Measurements from ENCODE around the gene MFSD12.
A peak's percentile ranks its signal among the peaks of the same experiment; 100 is the strongest.
"Not testable (repeated sequence)": the region's sequence is repeated elsewhere in the genome, so short reads cannot be mapped to it uniquely, and the experiment has no call there.

The MFSD12 gene

GRCh38 chr19:3509566-3509989, 47.8 kb downstream of the MFSD12 start:
- Histone ChIP-seq H3K9ac (ENCODE audit: low read length) (no peak overlapping the region), H3K27me3 (ENCODE audit: control insufficient read depth, insufficient read depth, low read length) (no peaks in the 10 kb centered on the region), H3K36me3 (ENCODE audit: control insufficient read depth, insufficient read depth, low read length) (peaks cover 19% of the 10 kb centered on the region), H3K4me1 (ENCODE audit: control insufficient read depth, insufficient read depth, low read length) (peaks cover 6% of the 10 kb centered on the region; the same call in 1 of the 2 replicates), H3K9me3 (ENCODE audit: control insufficient read depth, insufficient read depth, low read depth, low read length) (no peaks in the 10 kb centered on the region), H3K4me3 (ENCODE audit: low read depth, low read length) (no peak overlapping the region), H3K27ac (ENCODE audit: low read depth, low read length) (no peak overlapping the region)

- peaks cover 19% of the 10 kb centered on the region for H3K36me3 ChIP-seq (ENCODE audit: control insufficient read depth, insufficient read depth, low read length)
- peaks cover 6% of the 10 kb centered on the region; the same call in 1 of the 2 replicates for H3K4me1 ChIP-seq (ENCODE audit: control insufficient read depth, insufficient read depth, low read length)
- H3K9ac ChIP-seq (ENCODE audit: low read length), result no peak overlapping the region
- H3K9me3 ChIP-seq (ENCODE audit: control insufficient read depth, insufficient read depth, low read depth, low read length), result no peaks in the 10 kb centered on the region
- no peak overlapping the region for H3K27ac ChIP-seq (ENCODE audit: low read depth, low read length)
- H3K4me3 ChIP-seq (ENCODE audit: low read depth, low read length), result no peak overlapping the region
- H3K27me3 ChIP-seq (ENCODE audit: control insufficient read depth, insufficient read depth, low read length), result no peaks in the 10 kb centered on the region
These were observed 48.4 kb downstream of the MFSD12 start for GRCh38 chr19:3508771-3509535.

GRCh38 chr19:3508121-3508661, 49.2 kb downstream of the MFSD12 start:
- Histone ChIP-seq H3K36me3 (ENCODE audit: control insufficient read depth, insufficient read depth, low read length) (peaks cover 19% of the 10 kb centered on the region), H3K4me3 (ENCODE audit: low read depth, low read length) (peak overlapping the region; percentile 74; the same call in 1 of the 2 replicates)
- H3K27me3 ChIP-seq (ENCODE audit: control insufficient read depth, insufficient read depth, low read length); H3K27ac ChIP-seq (ENCODE audit: low read depth, low read length); H3K9ac ChIP-seq (ENCODE audit: low read length); H3K4me1 ChIP-seq (ENCODE audit: control insufficient read depth, insufficient read depth, low read length); H3K9me3 ChIP-seq (ENCODE audit: control insufficient read depth, insufficient read depth, low read depth, low read length): not testable (repeated sequence)

- Histone ChIP-seq H3K4me3 (ENCODE audit: low read depth, low read length) (peak overlapping the region; percentile 74), H3K9ac (ENCODE audit: low read length) (peak overlapping the region; percentile 79), H3K27ac (ENCODE audit: low read depth, low read length) (no peak overlapping the region), H3K4me1 (ENCODE audit: control insufficient read depth, insufficient read depth, low read length) (peaks cover 2% of the 10 kb centered on the region; the same call in 1 of the 2 replicates), H3K27me3 (ENCODE audit: control insufficient read depth, insufficient read depth, low read length) (no peaks in the 10 kb centered on the region), H3K36me3 (ENCODE audit: control insufficient read depth, insufficient read depth, low read length) (peaks cover 19% of the 10 kb centered on the region), H3K9me3 (ENCODE audit: control insufficient read depth, insufficient read depth, low read depth, low read length) (no peaks in the 10 kb centered on the region)
These were observed 49.8 kb downstream of the MFSD12 start for GRCh38 chr19:3507371-3508120.

GRCh38 chr19:3506384-3507340, 50.7 kb downstream of the MFSD12 start:
- Histone ChIP-seq H3K36me3 (ENCODE audit: control insufficient read depth, insufficient read depth, low read length) (peaks cover 19% of the 10 kb centered on the region), H3K9ac (ENCODE audit: low read length) (peak overlapping the region; percentile 79), H3K27ac (ENCODE audit: low read depth, low read length) (peak overlapping the region; percentile 51; the same call in 1 of the 2 replicates), H3K4me3 (ENCODE audit: low read depth, low read length) (peak overlapping the region; percentile 74), H3K4me1 (ENCODE audit: control insufficient read depth, insufficient read depth, low read length) (peaks cover 2% of the 10 kb centered on the region; the same call in 1 of the 2 replicates), H3K9me3 (ENCODE audit: control insufficient read depth, insufficient read depth, low read depth, low read length) (no peaks in the 10 kb centered on the region), H3K27me3 (ENCODE audit: control insufficient read depth, insufficient read depth, low read length) (no peaks in the 10 kb centered on the region)

GRCh38 chr19:3505598-3506383, 51.6 kb downstream of the MFSD12 start, which contains the start of gene FZR1:
FZR1 (plus strand) TSS chr19:3506311; CDS start chr19:3522990, 16,679 bp downstream.
- Histone ChIP-seq H3K36me3 (ENCODE audit: control insufficient read depth, insufficient read depth, low read length) (peaks cover 15% of the 10 kb centered on the region), H3K4me3 (ENCODE audit: low read depth, low read length) (peak within 1 kb of the TSS; percentile 74), H3K9ac (ENCODE audit: low read length) (peak within 1 kb of the TSS; percentile 82), H3K27ac (ENCODE audit: low read depth, low read length) (peak within 1 kb of the TSS; percentile 80), H3K4me1 (ENCODE audit: control insufficient read depth, insufficient read depth, low read length) (peaks cover 2% of the 10 kb centered on the region; the same call in 1 of the 2 replicates), H3K27me3 (ENCODE audit: control insufficient read depth, insufficient read depth, low read length) (no peaks in the 10 kb centered on the region), H3K9me3 (ENCODE audit: control insufficient read depth, insufficient read depth, low read depth, low read length) (no peaks in the 10 kb centered on the region)

- Histone ChIP-seq H3K27ac (ENCODE audit: low read depth, low read length) (no peak overlapping the region), H3K9me3 (ENCODE audit: control insufficient read depth, insufficient read depth, low read depth, low read length) (no peaks in the 10 kb centered on the region), H3K27me3 (ENCODE audit: control insufficient read depth, insufficient read depth, low read length) (no peaks in the 10 kb centered on the region), H3K9ac (ENCODE audit: low read length) (no peak overlapping the region), H3K4me1 (ENCODE audit: control insufficient read depth, insufficient read depth, low read length) (peaks cover 4% of the 10 kb centered on the region; the same call in 1 of the 2 replicates), H3K4me3 (ENCODE audit: low read depth, low read length) (no peak overlapping the region), H3K36me3 (ENCODE audit: control insufficient read depth, insufficient read depth, low read length) (peaks cover 10% of the 10 kb centered on the region)
These were observed 52.7 kb downstream of the MFSD12 start for GRCh38 chr19:3504735-3505134.

GRCh38 chr19:3503036-3503572, 54.3 kb downstream of the MFSD12 start:
- Histone ChIP-seq H3K9me3 (ENCODE audit: control insufficient read depth, insufficient read depth, low read depth, low read length) (no peaks in the 10 kb centered on the region), H3K27ac (ENCODE audit: low read depth, low read length) (no peak overlapping the region), H3K9ac (ENCODE audit: low read length) (no peak overlapping the region), H3K36me3 (ENCODE audit: control insufficient read depth, insufficient read depth, low read length) (no peaks in the 10 kb centered on the region), H3K4me3 (ENCODE audit: low read depth, low read length) (no peak overlapping the region), H3K27me3 (ENCODE audit: control insufficient read depth, insufficient read depth, low read length) (no peaks in the 10 kb centered on the region), H3K4me1 (ENCODE audit: control insufficient read depth, insufficient read depth, low read length) (peaks cover 5% of the 10 kb centered on the region; the same call in 1 of the 2 replicates)

GRCh38 chr19:3501780-3502179, 55.6 kb downstream of the MFSD12 start:
- no peaks in the 10 kb centered on the region for H3K27me3 ChIP-seq (ENCODE audit: control insufficient read depth, insufficient read depth, low read length)
- H3K4me3 ChIP-seq (ENCODE audit: low read depth, low read length), result no peak overlapping the region
- H3K9ac ChIP-seq (ENCODE audit: low read length), result no peak overlapping the region
- H3K36me3 ChIP-seq (ENCODE audit: control insufficient read depth, insufficient read depth, low read length), result 0 out of 2 replicates have a peak, but pooled peaks cover 5% of the 10 kb centered on the region
- 0 out of 2 replicates have a peak, but pooled peaks cover 5% of the 10 kb centered on the region for H3K4me1 ChIP-seq (ENCODE audit: control insufficient read depth, insufficient read depth, low read length)
- H3K9me3 ChIP-seq (ENCODE audit: control insufficient read depth, insufficient read depth, low read depth, low read length), result no peaks in the 10 kb centered on the region
- H3K27ac ChIP-seq (ENCODE audit: low read depth, low read length), result no peak overlapping the region

Measured in HUES6 (cell line).